GM18909 (cell line): ENCODE measurements around the gene WDR88.
"Not testable (repeated sequence)": the region's sequence is repeated elsewhere in the genome, so short reads cannot be mapped to it uniquely, and the experiment has no call there.

Experiments used
- ATAC-seq: cut with Tn5 transposase; IDR thresholded peaks from one replicate; pipeline ENCODE4 v1.9.1; 2021; ENCODE audit warnings: mild to moderate bottlenecking; ENCODE audit not compliant: unreplicated experiment, poor library complexity

The WDR88 gene

DNA sequence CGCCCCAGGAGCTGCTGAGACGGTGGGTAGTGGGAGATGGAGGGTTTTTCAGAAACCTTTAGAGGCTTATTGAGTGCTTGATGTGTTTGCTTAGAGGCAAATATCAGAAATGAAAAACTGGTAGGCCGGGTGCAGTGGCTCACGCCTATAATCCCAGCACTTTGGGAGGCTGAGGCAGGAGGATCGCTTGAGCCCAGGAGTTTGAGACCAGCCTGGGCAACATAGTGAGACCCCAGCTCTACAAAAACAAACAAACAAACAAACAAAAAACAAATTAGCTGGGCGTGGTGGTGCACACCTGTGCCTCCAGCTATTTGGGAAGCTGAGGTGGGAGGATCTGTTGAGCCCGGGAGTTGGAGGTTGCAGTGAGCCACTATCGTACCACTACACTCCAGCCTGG is 5.2 kb upstream of the WDR88 start:
- ATAC-seq, result not testable (repeated sequence)

DNA sequence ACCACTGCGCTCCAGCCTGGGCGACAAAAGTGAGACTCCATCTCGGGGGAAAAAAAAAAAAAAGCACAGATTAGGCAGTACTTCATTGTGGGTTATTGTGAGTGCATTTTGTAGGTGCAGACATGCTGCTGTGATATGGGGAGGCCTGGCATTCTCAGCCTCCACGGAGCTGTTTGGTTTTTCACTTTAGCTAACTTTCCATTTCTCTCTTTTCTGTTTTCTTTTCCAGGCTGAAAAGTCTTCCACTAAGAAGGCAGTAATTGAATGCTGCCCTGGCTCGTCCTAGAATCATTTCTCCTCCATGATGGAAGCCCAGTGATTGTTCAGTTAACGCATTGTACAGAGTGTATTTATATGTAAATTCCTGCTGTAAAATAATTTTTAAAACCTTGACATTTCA is 2.0 kb upstream of the WDR88 start:
- no peak for ATAC-seq

DNA sequence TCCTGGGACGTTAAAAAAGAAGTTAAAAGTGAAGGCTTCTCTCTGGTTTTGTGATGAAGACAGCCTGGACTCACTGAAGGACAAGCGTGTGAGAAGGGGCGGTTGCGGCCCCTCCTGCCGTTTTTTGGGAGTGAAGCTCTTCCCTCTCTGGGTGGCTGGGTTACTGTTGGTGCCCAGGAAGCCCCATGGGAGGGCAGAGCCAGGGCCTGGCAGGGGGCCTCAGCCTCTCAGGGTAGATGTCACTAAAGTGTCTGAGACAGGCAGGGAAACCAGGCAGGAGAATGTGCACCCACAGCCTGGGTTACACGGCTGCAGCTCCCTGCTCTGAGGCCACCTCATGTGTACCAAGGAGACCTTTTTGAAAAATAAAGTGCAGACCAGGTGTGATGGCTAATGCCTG is 1.5 kb upstream of the WDR88 start:
- no peak for ATAC-seq

DNA sequence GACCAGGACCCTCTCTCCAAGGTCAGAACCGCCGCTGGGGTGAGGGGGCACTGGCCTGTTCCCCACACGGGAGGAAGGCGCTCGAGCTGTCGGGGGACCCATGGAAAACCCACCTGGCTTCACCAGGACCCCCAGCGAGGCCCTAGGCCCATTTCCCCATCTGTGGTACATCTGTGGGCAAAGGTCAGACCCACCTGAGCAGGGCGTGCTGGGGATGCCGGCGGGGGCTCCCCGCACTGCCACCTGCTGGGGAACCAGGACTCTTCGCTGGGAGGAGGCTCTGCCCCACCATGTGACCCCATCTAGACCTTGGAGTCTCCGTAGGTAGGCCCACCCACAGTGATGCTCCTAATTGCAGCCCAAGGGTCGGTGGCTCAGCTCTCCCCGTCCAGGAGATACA is 511 bp downstream of the WDR88 start:
- no peak for ATAC-seq

DNA sequence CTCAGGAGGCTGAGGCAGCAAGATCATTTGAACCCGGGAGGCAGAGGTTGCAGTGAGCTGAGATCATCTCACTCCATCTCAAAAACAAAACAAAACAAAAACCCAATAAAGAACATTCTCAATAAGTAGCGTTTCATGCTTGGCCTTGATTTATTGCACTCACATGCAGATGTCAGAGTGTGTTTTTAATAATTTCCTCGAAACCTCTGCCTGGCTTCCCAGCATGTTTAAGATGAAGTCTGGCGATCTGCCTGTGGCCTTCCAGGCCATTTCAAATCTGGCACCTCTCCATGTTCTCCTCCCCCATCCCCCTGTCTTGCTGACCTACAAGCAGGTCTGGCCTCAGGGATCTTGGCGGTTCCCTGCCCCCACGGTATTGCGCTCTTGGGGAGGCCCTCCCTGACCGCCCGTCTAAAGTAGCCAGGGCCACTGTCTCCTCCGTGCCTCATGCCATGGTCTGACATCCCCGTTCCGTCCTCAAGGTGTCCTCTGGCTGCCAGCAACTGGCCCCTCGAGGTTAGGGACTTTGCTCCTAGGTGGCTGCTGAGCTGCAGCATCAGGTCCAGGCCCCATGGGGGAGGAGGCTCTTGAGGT is 1.6 kb downstream of the WDR88 start:
- ATAC-seq, result no peak

DNA sequence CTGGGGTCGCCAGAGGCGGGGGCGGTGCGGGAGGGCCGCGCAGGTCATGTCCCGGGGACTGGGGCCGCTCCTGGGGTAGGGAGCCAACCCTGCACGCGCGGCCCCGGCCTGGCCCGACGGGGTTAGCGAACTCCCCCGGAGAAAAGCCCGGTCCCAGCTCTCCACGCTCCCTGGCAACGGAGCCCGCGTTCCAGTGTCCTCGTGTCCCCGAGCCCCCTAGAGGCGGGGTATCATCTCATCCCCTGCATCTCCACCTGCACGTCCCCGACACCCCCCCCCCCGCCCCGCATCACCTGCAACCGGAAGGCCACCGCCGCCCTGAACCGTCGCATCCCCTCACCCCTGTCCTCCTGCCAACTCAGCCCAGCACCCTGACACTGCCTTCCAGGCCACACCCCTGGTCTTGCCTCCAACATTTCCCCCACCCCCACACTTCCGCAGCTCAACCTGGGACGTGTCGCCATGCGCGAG is 2.7 kb downstream of the WDR88 start:
- no peak for ATAC-seq

DNA sequence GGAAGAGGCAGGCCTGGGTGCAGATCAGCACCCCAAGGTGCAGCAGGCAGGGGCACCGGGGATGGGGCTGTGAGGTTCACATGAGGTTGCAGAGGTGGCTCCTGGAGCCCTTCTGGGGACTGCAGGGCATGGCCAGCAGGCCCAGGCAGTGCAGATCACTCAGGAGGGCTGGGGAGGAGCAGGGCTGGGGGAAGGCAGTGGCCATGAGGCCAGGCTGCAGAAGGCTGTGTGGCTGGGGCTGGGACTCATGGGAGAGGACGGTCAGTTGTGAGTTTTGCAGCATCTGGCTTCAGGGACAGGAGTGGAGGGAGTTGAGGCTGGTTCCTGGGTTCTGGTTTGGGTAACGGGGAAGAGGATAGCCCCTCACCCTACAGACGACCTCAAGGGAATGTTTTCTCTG is 7.3 kb downstream of the WDR88 start:
- no peak for ATAC-seq

DNA sequence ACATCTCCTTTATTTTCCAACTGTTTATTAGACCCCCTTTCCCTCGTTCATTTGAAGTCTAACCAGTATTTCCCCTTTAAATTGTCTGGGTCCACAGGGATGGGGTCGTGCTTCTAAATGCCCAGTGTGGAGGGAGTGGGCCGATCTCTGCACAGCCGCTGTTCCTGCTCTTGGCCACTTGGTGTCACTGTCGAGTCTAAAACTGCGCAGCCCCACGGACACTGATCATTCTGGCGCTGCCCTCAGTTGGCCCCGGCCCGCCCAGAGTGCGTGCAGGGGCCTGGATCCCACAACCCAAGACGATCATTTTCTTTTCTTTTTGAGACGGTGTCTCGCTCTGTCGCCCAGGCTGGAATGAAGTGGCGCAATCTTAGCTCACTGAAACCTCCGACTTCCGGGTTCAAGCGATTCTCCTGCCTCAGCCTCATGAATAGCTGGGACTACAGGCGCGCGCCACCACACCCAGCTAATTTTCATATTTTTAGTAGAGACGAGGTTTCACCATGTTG is 12.0 kb downstream of the WDR88 start:
- ATAC-seq, result no peak

DNA sequence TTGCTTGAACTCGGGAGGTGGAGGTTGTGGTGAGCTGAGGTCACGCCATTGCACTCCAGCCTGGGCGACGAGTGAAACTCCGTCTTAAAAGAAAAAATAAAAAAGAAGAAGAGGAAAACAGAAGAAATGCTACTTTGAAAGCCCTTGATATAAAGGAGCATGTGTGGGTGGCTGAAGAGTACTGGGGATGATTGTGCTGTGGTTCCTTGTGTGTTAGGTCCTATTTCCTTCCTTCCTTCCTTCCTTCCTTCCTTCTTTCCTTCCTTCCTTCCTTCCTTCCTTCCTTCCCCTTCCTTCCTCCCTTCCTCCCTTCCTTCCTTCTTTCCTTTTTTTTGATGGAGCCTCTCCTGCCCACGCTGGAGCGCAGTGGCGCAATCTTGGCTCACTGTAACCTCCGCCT is 14.3 kb downstream of the WDR88 start:
- ATAC-seq, result no peak

DNA sequence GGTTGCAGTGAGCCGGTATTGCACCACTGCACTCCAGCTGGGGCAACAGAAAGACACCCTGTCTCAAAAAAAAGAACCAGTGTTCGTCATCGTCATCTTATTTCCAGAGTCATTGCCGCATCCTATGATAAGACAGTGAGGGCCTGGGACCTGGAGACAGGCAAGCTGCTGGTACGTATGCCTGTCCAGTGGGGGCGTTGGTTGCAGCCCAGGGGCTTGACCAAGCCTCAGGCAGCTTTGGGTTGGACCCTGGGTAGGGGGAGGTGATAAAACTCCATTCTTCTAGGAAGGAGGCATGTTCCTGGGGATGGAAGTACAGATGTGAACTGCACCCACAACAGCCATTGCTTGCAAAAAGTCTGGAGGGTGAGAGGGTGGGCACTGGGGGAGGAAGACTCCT is 15.6 kb downstream of the WDR88 start:
- no peak for ATAC-seq

DNA sequence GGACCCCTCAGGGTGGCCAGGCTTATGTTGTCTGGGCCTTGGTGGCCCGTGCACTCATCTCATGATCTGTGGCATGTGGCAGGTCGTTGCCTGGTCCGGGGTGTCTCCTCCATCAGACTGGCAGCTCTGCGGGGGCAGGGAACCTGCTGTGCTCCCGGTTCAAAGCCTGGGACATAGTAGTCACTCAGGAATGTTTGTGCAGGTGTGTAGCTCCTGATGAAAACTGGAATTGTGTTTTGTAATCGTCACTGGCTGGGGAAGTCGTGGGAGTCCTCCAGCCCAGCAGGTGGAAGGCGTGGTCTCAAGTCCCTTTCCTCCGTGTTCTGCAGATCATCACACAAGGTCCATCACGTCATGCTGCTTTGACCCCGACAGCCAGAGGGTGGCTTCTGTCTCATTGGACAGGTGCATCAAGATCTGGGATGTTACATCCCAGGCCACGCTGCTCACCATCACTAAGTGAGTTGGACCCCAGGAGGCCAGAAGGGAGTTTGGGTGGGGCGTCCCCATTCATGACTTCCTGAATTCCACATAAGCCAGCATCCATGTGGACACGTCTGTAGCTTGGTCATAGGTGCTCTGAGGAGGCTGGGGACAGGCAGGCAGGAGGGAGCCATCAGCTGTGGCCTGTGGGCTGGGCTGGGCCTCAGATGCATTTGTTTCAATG is 19.1 kb downstream of the WDR88 start:
- ATAC-seq, result no peak

DNA sequence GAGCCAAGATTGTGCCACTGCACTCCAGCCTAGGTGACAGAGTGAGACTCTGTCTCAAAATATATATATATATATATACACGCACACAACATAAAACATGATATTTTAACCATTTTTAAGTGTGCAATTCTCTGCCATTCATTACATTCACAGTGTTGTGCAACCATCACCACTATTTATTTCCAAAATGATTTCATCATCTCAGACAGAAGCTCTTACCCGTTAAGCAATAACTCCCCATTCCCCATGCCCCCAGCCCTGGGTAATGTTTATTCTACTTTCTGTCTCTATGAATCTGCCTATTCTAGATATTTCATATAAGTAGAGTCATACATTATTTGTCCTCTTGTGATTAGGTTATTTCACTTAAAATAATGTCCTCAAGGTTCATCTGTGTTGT is 20.3 kb downstream of the WDR88 start:
- no peak for ATAC-seq

DNA sequence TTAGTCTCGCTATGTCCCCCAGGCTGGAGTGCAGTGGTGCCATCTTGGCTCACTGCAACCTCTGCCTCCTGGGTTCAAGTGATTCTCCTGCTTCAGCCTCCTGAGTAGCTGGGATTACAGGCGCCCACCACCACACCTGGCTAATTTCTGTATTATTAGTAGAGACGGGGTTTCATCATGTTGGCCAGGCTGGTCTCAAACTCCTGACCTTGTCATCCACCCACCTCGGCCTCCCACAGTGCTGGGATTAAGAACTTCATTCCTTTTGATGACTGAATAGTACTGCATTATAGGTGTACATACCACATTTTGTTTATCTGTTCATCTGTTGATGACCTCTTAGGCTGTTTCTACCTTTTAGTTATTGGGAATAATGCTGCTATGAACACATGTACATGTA is 20.7 kb downstream of the WDR88 start:
- not testable (repeated sequence) for ATAC-seq

DNA sequence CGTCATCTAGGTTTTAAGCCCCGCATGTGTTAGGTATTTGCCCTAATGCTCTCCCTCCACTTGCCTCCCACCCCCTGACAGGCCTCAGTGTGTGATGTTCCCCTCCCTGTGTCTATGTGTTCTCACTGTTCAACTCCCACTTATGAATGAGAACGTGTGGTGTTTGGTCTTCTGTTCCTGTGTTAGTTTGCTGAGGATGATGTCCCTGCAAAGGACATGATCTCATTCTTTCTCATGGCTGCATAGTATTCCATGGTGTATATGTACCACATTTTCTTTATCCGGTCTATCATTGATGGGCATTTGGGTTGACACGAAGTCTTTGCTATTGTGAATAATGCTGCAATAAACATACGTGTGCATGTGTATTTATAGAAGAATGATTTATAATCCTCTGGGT is 22.4 kb downstream of the WDR88 start:
- not testable (repeated sequence) for ATAC-seq

DNA sequence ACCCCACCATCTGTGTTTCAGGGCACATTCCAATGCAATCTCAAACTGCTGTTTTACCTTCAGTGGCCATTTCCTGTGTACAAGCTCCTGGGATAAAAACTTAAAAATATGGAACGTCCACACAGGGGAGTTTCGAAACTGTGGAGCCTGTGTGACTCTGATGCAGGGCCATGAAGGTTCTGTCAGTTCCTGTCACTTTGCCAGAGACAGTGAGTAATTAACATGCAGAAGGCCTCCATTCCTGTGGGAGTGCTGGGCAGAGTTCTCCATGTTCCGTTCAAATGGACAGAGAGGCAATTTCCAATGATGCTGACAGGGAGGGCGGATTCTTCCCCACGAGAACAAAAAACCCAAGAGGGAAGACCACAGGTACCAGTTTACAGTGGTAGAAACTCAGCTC is 24.4 kb downstream of the WDR88 start:
- ATAC-seq, result no peak

DNA sequence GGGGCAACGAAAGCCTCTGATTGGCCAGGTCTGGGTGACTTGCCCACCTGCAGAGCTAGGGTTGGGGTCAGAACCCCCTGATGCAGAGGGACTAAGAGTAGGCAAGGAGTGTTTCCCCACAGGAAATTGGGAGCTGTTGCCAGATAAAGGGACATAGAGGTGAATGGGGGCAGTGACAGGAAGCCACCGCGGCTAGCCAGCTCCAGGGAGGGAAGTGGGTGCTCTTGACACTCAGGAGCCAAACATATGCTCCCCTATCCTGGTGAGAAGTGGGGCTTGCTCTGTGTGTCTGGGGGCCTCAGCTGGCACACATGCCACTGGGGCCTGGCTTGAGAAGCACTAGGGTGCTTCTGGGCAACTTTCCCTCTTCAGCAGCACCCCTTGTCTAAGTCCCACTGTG is 26.0 kb downstream of the WDR88 start:
- no peak for ATAC-seq

DNA sequence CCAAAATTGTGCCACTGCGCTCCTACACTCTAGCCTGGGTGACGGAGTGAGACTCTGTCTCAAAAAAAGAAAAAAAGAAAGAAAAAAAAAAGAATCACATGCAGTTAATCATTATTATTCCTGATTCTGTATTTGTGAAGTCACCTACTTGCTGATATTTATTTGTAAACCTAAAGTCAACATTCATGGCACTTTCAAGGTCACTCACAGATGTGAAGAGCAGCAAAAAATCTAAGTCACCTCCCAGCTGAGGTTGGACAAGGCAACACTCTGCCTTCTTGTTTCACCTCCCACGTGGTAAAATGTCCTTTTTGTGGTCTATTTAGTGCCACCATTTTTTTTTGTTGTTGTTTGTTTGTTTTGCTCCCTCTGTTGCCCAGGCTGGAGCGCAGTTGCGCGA is 26.5 kb downstream of the WDR88 start:
- no peak for ATAC-seq

DNA sequence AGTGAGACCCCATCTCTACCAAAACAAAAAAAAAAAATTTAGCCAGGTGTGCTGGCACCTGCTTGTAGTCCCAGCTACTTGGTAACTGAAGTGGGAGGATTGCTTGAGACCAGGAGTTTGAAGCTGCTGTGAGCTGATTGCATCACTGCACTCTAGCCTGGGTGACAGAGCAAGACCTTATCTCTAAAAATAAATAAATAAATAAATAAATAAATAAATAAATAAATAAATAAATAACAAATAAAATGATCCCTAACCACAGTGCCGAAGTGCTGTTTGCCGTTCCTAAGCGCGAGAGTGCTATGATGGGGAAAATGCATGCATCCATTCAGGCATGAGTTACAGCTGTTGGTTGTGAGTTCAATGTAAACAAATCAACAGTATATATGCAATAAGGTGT is 27.2 kb downstream of the WDR88 start:
- ATAC-seq, result no peak

DNA sequence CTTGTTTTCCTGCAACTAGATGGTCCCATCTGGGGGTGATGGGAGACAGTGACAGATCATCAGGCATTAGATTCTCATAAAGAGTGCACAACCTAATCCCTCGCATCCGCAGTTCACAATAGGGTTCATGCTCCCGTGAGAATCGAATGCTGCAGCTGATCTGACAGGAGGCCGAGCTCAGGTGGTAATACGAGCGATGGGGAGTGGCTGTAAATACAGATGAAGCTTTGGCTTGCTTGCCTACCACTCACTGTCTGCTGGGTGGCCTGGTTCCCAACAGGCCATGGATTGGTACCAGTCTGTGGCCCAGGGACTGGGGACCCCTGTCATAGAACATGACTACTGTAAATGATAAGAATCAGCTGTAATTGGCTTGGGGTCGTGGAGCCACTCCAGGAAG is 28.0 kb downstream of the WDR88 start:
- no peak for ATAC-seq

DNA sequence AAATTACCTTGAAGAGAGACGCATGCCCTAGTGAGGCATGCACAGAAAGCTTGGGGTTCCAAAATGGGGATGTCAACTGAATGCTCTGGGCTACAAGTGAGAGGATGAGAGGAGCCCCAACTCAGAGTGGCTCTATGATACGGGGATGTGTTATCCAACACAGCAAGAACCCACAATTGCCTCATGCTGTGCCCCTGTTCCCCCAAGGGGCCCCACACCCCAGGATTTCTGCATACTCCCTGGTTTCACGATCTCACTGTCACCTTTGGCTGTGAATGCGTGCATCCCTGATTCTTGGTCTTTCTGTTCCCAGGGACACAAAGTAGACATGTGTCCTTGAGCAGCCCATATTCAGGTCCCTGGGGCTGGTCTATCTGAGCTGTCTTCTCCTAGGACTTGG is 29.3 kb downstream of the WDR88 start:
- ATAC-seq, result no peak

DNA sequence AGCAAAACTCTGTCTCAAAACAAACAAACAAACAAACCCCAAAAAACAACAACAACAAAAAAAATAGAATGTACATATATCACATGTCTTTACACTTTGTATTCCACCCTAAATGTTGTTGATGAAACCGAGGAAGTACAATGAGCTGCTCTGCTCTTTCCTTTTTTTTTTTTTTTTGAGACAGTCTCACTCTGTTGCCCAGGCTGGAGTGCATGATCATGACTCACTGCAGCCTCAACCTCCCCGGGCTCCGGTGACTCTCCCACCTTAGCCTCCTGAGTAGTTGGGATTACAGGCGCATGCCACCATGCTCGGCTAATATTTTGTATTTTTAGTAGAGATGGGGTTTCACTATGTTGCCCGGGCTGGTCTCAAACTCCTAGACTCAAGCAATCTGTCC is 31.6 kb downstream of the WDR88 start:
- no peak for ATAC-seq

DNA sequence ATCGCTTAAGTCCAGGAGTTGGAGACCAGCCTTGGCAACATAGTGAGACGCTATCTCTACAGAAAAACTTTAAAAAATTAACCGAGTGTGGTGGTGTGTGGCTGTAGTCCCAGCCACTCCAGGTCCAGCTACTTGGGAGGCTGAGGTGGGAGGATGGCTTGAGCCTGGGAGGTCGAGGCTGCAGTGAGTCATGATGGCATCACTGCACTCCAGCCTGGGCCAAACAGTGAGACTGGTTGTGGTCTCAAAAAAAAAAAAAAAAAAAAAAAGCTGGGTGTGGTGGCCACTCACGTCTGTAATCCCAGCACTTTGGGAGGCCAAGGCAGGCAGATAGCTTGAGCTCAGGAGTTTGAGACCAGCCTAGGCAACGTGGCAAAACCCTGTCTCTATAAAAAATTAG is 34.1 kb downstream of the WDR88 start:
- not testable (repeated sequence) for ATAC-seq
